DND-41 (cell line): Measurements from ENCODE around the gene JAKMIP1.

Source experiments
- EZH2 ChIP-seq: IDR thresholded peaks from 3 replicates; pipeline ENCODE4 v1.6.1; 2012; ENCODE audit warnings: borderline replicate concordance, low read depth, mild to moderate bottlenecking, moderate library complexity, low read length, inconsistent platforms; ENCODE audit not compliant: severe bottlenecking
- TF ChIP-seq, protein P1 (sequence below): IDR thresholded peaks from 2 replicates; pipeline ENCODE4 v1.5.1; 2012; ENCODE audit warnings: borderline replicate concordance, low read length, moderate library complexity, mild to moderate bottlenecking; ENCODE audit not compliant: poor library complexity, severe bottlenecking; ENCODE audit errors: extremely low read depth

DNA sequence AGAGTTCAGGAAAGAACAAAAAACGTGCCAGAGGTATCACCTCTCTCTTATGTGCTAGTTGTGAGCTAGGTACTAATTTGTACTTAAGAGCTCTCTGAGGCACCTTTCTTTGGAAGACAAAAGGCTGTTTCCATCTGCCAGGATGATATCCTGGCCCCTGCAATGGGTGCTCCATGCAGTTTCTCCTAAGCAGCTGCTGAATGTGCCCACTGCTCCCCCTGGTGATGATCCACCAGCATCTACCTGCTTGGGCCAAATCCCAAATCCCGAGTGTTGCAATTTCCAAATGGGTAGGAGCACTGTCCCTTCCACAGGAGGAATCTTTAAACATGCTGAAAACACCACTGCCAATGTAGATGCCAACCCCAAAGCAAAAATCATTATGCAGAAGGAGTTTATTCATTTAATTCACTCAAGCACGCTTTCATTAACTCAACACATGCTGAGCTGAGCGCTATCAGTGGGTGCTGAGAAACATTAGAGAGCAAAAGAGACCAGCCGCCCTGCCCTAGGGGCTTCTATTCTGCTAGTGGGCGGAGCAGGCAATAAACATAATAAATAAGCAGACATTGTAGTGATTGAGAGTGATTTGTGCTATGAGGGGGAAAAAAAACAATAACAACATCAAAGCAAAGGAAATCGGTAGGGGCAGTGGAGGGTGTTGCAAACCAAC, 112.5 kb downstream of the JAKMIP1 start:
- TF ChIP-seq, protein P1, sequence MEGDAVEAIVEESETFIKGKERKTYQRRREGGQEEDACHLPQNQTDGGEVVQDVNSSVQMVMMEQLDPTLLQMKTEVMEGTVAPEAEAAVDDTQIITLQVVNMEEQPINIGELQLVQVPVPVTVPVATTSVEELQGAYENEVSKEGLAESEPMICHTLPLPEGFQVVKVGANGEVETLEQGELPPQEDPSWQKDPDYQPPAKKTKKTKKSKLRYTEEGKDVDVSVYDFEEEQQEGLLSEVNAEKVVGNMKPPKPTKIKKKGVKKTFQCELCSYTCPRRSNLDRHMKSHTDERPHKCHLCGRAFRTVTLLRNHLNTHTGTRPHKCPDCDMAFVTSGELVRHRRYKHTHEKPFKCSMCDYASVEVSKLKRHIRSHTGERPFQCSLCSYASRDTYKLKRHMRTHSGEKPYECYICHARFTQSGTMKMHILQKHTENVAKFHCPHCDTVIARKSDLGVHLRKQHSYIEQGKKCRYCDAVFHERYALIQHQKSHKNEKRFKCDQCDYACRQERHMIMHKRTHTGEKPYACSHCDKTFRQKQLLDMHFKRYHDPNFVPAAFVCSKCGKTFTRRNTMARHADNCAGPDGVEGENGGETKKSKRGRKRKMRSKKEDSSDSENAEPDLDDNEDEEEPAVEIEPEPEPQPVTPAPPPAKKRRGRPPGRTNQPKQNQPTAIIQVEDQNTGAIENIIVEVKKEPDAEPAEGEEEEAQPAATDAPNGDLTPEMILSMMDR, result peak; percentile 48
- no peak for TF ChIP-seq EZH2
